Thymus (tissue), 11 donors: Measurements from ENCODE around the gene CLCA2. TPM values are rescaled to one million over a fixed set of nuclear protein-coding genes. Genes with fewer than 3 reads are reported as not detected.
A peak's percentile ranks its signal among the peaks of the same experiment; 100 is the strongest.

Source experiments
- DNase-seq, 9 donors: peaks; one replicate each; pipeline ENCODE4 v3.0.0-alpha.2; 2013; ENCODE audit warnings: low spot score in 9 of 9, low read depth in 6 of 9, missing footprints in 1 of 9
- H3K27ac ChIP-seq, 2 donors: one replicate each; pipeline ENCODE4 v1.5.1; 2013; ENCODE audit warnings: control low read depth in 1 of 2, low read depth in 1 of 2, low read length in 1 of 2, mild to moderate bottlenecking in 1 of 2, moderate library complexity in 1 of 2
- H3K27me3 ChIP-seq, 2 donors: one replicate each; pipeline ENCODE4 v1.5.1; 2013; ENCODE audit warnings: low read length in 1 of 2; ENCODE audit not compliant: control insufficient read depth in 2 of 2, insufficient read depth in 1 of 2
- H3K36me3 ChIP-seq, 2 donors: one replicate each; pipeline ENCODE4 v1.5.1; 2013; ENCODE audit warnings: low read length in 1 of 2, mild to moderate bottlenecking in 1 of 2, moderate library complexity in 1 of 2; ENCODE audit not compliant: control insufficient read depth in 2 of 2, insufficient read depth in 2 of 2
- H3K4me1 ChIP-seq, 2 donors: one replicate each; pipeline ENCODE4 v1.5.1; 2013; ENCODE audit warnings: low read length in 2 of 2; ENCODE audit not compliant: control insufficient read depth in 2 of 2, insufficient read depth in 2 of 2
- H3K4me3 ChIP-seq, 2 donors: one replicate each; pipeline ENCODE4 v1.5.1; 2013; ENCODE audit warnings: low read length in 2 of 2, control low read depth in 1 of 2, mild to moderate bottlenecking in 1 of 2
- H3K9me3 ChIP-seq, 2 donors: one replicate each; pipeline ENCODE4 v1.5.1; 2013; ENCODE audit warnings: low read length in 1 of 2, mild to moderate bottlenecking in 1 of 2; ENCODE audit not compliant: control insufficient read depth in 2 of 2, insufficient read depth in 1 of 2
- WGBS: extraction: QIAGEN DNeasy Blood & Tissue Kit; methylation state at CpG from one replicate; pipeline ENCODE4 v1.1.7; 2013; 5-methylcytosine and 5-hydroxymethylcytosine counted together
- polyA plus RNA-seq: library from polyadenylated mRNA; stranded (reverse); fragments of 200-250 nt; gene quantifications from one replicate; pipeline ENCODE4 v1.2.3, GENCODE V29; 2013
- total RNA-seq: library from RNA; stranded (reverse); fragments of 120-200 nt; gene quantifications from one replicate; pipeline ENCODE4 v1.2.4, GENCODE V29; 2013
- donor health status: healthy.

The CLCA2 gene
- total and polyA plus RNA-seq, 2 donors, result 0.42 to 3.4 TPM

DNA sequence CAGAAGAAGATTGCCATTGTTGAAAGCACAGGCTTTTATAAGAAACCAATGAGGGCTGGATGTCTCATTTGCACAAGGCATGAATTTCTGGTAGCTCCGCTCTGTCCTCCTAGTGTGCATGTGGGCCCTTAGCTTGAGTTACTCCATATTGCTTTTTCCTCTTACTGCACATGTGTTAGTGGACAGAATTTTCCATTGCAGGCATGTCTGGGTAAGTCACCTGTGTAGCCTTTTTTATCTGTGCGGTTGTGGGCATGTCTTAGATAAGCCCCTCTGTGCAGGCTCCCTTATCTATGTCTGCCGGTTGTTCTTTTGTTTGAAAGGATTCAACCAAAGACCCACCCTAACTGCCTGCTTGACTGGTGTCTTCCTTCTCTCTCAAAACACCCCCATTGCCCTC is 37.5 kb downstream of the CLCA2 start:
- Histone ChIP-seq H3K4me3 (no peak overlapping the region), H3K27me3 (no peaks in the 10 kb centered on the region), H3K36me3 (no peaks in the 10 kb centered on the region), H3K27ac (no peak overlapping the region), H3K4me1 (peaks cover 0 to 17% of the 10 kb centered on the region in 2 donors), H3K9me3 (no peaks in the 10 kb centered on the region)
- peak in 5 of 9 donors; percentile 18 to 57 (median 40) for DNase-seq
- 89% methylated on average over 3 of the region's 3 CpGs for WGBS

DNA sequence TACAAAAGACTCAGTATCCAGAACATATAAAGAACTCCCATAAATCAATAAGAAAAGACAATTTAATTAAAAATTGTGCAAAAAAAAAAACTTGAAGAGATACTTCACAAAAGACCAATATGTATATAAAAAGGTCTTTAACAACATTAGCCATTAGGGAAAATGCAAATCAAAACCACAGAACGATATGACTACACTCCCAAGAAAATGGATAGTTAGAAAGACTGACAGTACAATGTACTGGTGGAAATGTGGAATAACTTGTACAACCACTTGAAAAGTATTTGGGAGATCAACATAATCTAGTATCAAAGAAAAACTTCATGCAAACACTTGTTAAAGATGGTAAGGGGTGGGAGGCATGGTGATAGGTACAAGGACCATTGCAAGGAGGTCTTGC is 40.8 kb downstream of the CLCA2 start:
- no peaks in the 10 kb centered on the region for H3K27me3 ChIP-seq
- no peaks in the 10 kb centered on the region for H3K36me3 ChIP-seq
- no peak overlapping the region for H3K27ac ChIP-seq
- H3K9me3 ChIP-seq, result no peaks in the 10 kb centered on the region
- H3K4me1 ChIP-seq, result peaks cover 0 to 17% of the 10 kb centered on the region in 2 donors
- no peak for DNase-seq
- H3K4me3 ChIP-seq, result no peak overlapping the region
- 97% methylated on average over 1 of the region's 1 CpG for WGBS

GRCh38 chr1:86466109-86466844 is 42.3 kb downstream of the CLCA2 start:
- H3K4me1 ChIP-seq, result peaks cover 0 to 9% of the 10 kb centered on the region in 2 donors
- H3K4me3 ChIP-seq, result no peak overlapping the region
- no peaks in the 10 kb centered on the region for H3K9me3 ChIP-seq
- H3K36me3 ChIP-seq, result no peaks in the 10 kb centered on the region
- no peak overlapping the region for H3K27ac ChIP-seq
- 94% methylated on average over 2 of the region's 2 CpGs for WGBS
- DNase-seq, result no peak
- H3K27me3 ChIP-seq, result no peaks in the 10 kb centered on the region

- DNase-seq, result no peak
- Histone ChIP-seq H3K4me3 (no peak overlapping the region), H3K4me1 (peaks cover 0 to 3% of the 10 kb centered on the region in 2 donors), H3K27ac (no peak overlapping the region), H3K27me3 (no peaks in the 10 kb centered on the region), H3K9me3 (no peaks in the 10 kb centered on the region), H3K36me3 (no peaks in the 10 kb centered on the region)
- 38% methylated on average over 4 of the region's 4 CpGs for WGBS
Measured at GRCh38 chr1:86466986-86467385, 43.0 kb downstream of the CLCA2 start.

DNA sequence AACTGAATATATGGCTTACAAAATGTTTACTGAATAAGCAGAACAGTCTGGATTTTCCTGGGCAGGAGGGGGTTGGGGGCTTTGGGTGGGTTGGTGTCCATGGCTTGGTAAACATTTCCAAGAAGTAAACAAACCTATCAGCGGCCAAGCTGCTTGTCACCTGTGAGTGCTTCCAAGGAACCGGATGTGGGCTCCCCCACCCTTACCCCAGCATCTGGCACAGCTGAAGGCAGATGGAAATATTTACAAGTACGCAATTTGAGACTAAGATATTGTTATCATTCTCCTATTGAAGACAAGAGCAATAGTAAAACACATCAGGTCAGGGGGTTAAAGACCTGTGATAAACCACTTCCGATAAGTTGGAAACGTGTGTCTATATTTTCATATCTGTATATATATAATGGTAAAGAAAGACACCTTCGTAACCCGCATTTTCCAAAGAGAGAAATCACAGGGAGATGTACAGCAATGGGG is 44.6 kb downstream of the CLCA2 start, which contains the start of gene CLCA1:
TSS of gene CLCA1 (plus strand) at position 427 of the 477 bp plus-strand sequence. CDS start at position 472, 45 bp downstream.
- no peaks in the 10 kb centered on the region for H3K27me3 ChIP-seq
- no peaks in the 10 kb centered on the region for H3K4me1 ChIP-seq
- H3K4me3 ChIP-seq, result no peak within 1 kb of the TSS
- no peaks in the 10 kb centered on the region for H3K36me3 ChIP-seq
- no peak for DNase-seq
- H3K27ac ChIP-seq, result no peak within 1 kb of the TSS
- WGBS, result 95% methylated on average over 7 of the region's 7 CpGs
- H3K9me3 ChIP-seq, result no peaks in the 10 kb centered on the region

DNA sequence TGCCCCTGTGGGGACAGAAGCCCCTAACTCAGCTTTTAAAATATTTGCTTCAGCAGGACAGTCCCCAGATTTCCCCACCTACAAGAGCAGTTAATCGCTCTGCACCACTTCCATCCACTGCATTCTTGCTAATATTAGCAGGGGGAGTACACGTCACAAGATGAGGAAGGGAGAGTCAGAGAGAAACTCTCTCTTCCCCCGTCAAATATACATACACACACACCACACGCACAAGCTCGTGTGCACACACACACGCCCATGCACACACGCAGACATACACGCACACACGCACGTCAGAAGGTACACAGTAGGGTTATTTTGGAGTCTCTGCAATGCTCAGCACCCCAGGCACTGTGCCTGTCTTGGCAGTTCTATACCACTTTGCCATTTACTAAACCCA is 46.9 kb downstream of the CLCA2 start:
- 96% methylated on average over 10 of the region's 10 CpGs for WGBS
- H3K27me3 ChIP-seq, result no peaks in the 10 kb centered on the region

GRCh38 chr1:86471291-86471690 is 47.3 kb downstream of the CLCA2 start:
- DNase-seq, result no peak
- H3K27me3 ChIP-seq, result no peaks in the 10 kb centered on the region
- no peak overlapping the region for H3K27ac ChIP-seq
- no peak overlapping the region for H3K4me3 ChIP-seq
- H3K36me3 ChIP-seq, result no peaks in the 10 kb centered on the region
- no peaks in the 10 kb centered on the region for H3K4me1 ChIP-seq
- no peaks in the 10 kb centered on the region for H3K9me3 ChIP-seq

More for the DNA sequence above, 46.9 kb downstream of the CLCA2 start:
- H3K27ac ChIP-seq, result no peak overlapping the region
- H3K36me3 ChIP-seq, result no peaks in the 10 kb centered on the region
- no peak for DNase-seq
- H3K4me1 ChIP-seq, result no peaks in the 10 kb centered on the region
- H3K4me3 ChIP-seq, result no peak overlapping the region
- H3K9me3 ChIP-seq, result no peaks in the 10 kb centered on the region

DNA sequence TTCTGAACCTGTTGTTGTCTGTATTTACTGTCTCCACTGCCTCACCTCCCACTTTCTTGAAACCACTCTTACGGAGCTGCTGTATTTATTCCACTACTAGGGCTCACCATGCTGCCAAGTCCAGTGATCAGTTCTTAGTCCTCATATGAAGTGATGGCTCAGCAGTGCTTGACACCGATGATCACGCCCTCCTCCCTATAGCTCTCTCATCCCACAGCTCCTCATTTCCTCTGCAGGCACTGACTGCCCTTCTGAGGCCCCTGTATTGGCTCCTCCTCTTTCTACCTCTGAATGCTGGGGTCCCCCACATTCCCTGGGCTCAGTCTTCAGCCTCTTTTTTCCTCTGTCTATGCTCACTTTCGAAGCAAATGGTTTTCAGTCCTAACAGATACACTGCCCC is 48.2 kb downstream of the CLCA2 start:
- no peak for DNase-seq
- WGBS, result 93% methylated on average over 4 of the region's 4 CpGs
- Histone ChIP-seq H3K9me3 (no peaks in the 10 kb centered on the region), H3K36me3 (no peaks in the 10 kb centered on the region), H3K4me3 (no peak overlapping the region), H3K27me3 (no peaks in the 10 kb centered on the region), H3K27ac (no peak overlapping the region), H3K4me1 (no peaks in the 10 kb centered on the region)

GRCh38 chr1:86472767-86473166 is 48.8 kb downstream of the CLCA2 start:
- Histone ChIP-seq H3K4me1 (no peaks in the 10 kb centered on the region), H3K9me3 (no peaks in the 10 kb centered on the region), H3K36me3 (no peaks in the 10 kb centered on the region), H3K4me3 (no peak overlapping the region), H3K27ac (no peak overlapping the region), H3K27me3 (no peaks in the 10 kb centered on the region)
- WGBS, result 86% methylated on average over 3 of the region's 3 CpGs
- DNase-seq, result no peak
